K562 (cell line): ENCODE data around the gene TSKS. TPM values are rescaled to one million over a fixed set of nuclear protein-coding genes. Genes with fewer than 3 reads are reported as not detected.

ENCODE experiments used
- ARID2 ChIP-seq: fragments of 450-650 bp; IDR thresholded peaks from 2 replicates; pipeline ENCODE4 v1.6.1; 2017; ENCODE audit warnings: antibody characterized with exemption, mild to moderate bottlenecking
- BCLAF1 ChIP-seq, 2 experiments: fragments of 450-650 bp in 1 of 2; IDR thresholded peaks; 2 replicates each; pipeline ENCODE4 v1.6.1; 2011 to 2017; ENCODE audit warnings: low read depth in 2 of 2, antibody characterized with exemption in 1 of 2, borderline replicate concordance in 1 of 2, low read length in 1 of 2, mild to moderate bottlenecking in 1 of 2, mixed read lengths in 1 of 2; ENCODE audit not compliant: control insufficient read depth in 1 of 2
- CHD2 ChIP-seq: IDR thresholded peaks from 2 replicates; pipeline ENCODE4 v1.6.1; 2011; ENCODE audit warnings: low read depth, low read length
- DMBX1 ChIP-seq: fragments of 250-450 bp; sonication (Bioruptor Pico); IDR thresholded peaks from 2 replicates; pipeline ENCODE4 v1.8.0; 2022; ENCODE audit warnings: inconsistent platforms, mild to moderate bottlenecking, moderate library complexity, borderline replicate concordance
- ESRRA ChIP-seq: fragments of 450-650 bp; IDR thresholded peaks from 2 replicates; pipeline ENCODE4 v1.6.1; 2014; ENCODE audit warnings: low read depth, mild to moderate bottlenecking, moderate library complexity, borderline replicate concordance
- GATAD2B ChIP-seq: fragments of 450-650 bp; IDR thresholded peaks from 2 replicates; pipeline ENCODE4 v1.6.1; 2017; ENCODE audit warnings: mild to moderate bottlenecking, borderline replicate concordance
- ILF3 ChIP-seq: fragments of 450-650 bp; IDR thresholded peaks from 2 replicates; pipeline ENCODE4 v1.6.1; 2018; ENCODE audit warnings: antibody characterized with exemption, mild to moderate bottlenecking, moderate library complexity, borderline replicate concordance
- MCM5 ChIP-seq: fragments of 450-650 bp; IDR thresholded peaks from 2 replicates; pipeline ENCODE4 v1.6.1; 2016; ENCODE audit warnings: low read depth
- RAD51 ChIP-seq: fragments of 450-650 bp; IDR thresholded peaks from 2 replicates; pipeline ENCODE4 v1.7.1; 2016; ENCODE audit warnings: low read depth, mild to moderate bottlenecking, borderline replicate concordance
- ZBTB43 ChIP-seq: sonication (generic); formaldehyde crosslinking; IDR thresholded peaks from 2 replicates; pipeline ENCODE4 v1.8.0; 2023; ENCODE audit warnings: mild to moderate bottlenecking, missing genetic modification reagents
- ZBTB7A ChIP-seq: IDR thresholded peaks from 2 replicates; pipeline ENCODE4 v1.6.1; 2011; ENCODE audit warnings: low read depth, mild to moderate bottlenecking, low read length, moderate library complexity, borderline replicate concordance; ENCODE audit not compliant: control insufficient read depth
- ZNF146 ChIP-seq: IDR thresholded peaks from one replicate; pipeline ENCODE4 v1.6.1; 2018; ENCODE audit warnings: missing compliant biosample characterization; ENCODE audit not compliant: unreplicated experiment
- ZNF174 ChIP-seq: fragments of 250-450 bp; sonication (Bioruptor Pico); IDR thresholded peaks from 2 replicates; pipeline ENCODE4 v1.4.0; 2020; ENCODE audit warnings: mild to moderate bottlenecking
- ZNF175 ChIP-seq: fragments of 200-800 bp; sonication (Bioruptor generic); IDR thresholded peaks from 2 replicates; pipeline ENCODE4 v1.6.1; 2016; ENCODE audit warnings: low read depth, mild to moderate bottlenecking, missing genetic modification characterization, missing compliant biosample characterization
- ZNF518B ChIP-seq: fragments of 250-450 bp; sonication (Bioruptor Pico); IDR thresholded peaks from 2 replicates; pipeline ENCODE4 v1.5.0; 2021; ENCODE audit warnings: mild to moderate bottlenecking, moderate library complexity
- polyA plus RNA-seq, 8 experiments: library from polyadenylated mRNA; depleted of rRNA in 4 of 8; stranded (reverse) in 5 of 8; unstranded in 3 of 8; fragments of >200 nt; fragmentation: Nextera tagmentation in 2 of 8; fragmentation: Illumina TruSeq in 1 of 8; extraction: Ambion mirVana in 2 of 8; extraction: Trizol in 1 of 8; gene quantifications; 2 replicates each; pipeline versions ENCODE4 v1.2.1 to v1.2.3, GENCODE V29; 2011 to 2014; ENCODE audit warnings: inconsistent platforms in 1 of 8, missing spikeins in 1 of 8
- total RNA-seq, 7 experiments: library from RNA; depleted of rRNA in 6 of 7; stranded (reverse); fragments of >200 nt in 6 of 7; fragmentation: Illumina TruSeq in 2 of 7; extraction: Trizol in 2 of 7; gene quantifications; 2 replicates each; pipeline versions ENCODE4 v1.2.1 to v1.2.3, GENCODE V29; 2011 to 2021; ENCODE audit warnings: low replicate concordance in 1 of 7

Gene TSKS
- total and polyA plus RNA-seq, 9 of the 15 experiments (the other 6 are each of a cell fraction or from before 2014, with no cell fraction given) = 0.14 to 4.5 (median 0.80) TPM

GRCh38 chr19:49727217-49728030 is 35.7 kb downstream of the TSKS start (continued):
- TF ChIP-seq ESRRA = 0 out of 2 replicates have a peak, but pooled peaks have one; percentile 24
- TF ChIP-seq RAD51 = no peak
- no peak for TF ChIP-seq ZNF175 (CRISPR knock-in tag)
- no peak for TF ChIP-seq GATAD2B
- no peak for TF ChIP-seq DMBX1
- TF ChIP-seq MCM5 = no peak
- no peak for TF ChIP-seq BCLAF1 (IDR thresholded peaks at IDR 0.05; ENCODE audit: borderline replicate concordance in 1 of 2, control insufficient read depth in 1 of 2, low read depth in 2 of 2, low read length in 1 of 2)
- no peak for TF ChIP-seq ZBTB43 (CRISPR knock-in tag)
- no peak for TF ChIP-seq ZNF518B (CRISPR knock-in tag)
- no peak for TF ChIP-seq ZNF174 (CRISPR knock-in tag)
- no peak for TF ChIP-seq ZBTB7A
- no peak for TF ChIP-seq ARID2
- TF ChIP-seq CHD2 = no peak
- no peak for TF ChIP-seq ZNF146
- TF ChIP-seq ILF3 = no peak
